Neural cell (in vitro differentiated cells): ENCODE data around the gene WWC2.

Source experiments
- EP300 ChIP-seq: fragments of 450-650 bp; conservative IDR thresholded peaks from 2 replicates; pipeline ENCODE4 v1.6.1; 2014; ENCODE audit warnings: antibody characterized with exemption, mild to moderate bottlenecking, moderate library complexity; ENCODE audit not compliant: poor library complexity, severe bottlenecking
- EZH2 ChIP-seq: fragments of 200-600, 300-800 bp; shearing (Covaris generic), sonication (generic); IDR thresholded peaks from 2 replicates; pipeline ENCODE4 v1.6.1; 2014; ENCODE audit warnings: antibody characterized with exemption, low read length, borderline replicate concordance, mild to moderate bottlenecking; ENCODE audit not compliant: insufficient read depth, poor library complexity, severe bottlenecking
- POLR2AphosphoS5 ChIP-seq: IDR thresholded peaks from 2 replicates; pipeline ENCODE4 v1.6.1; 2012
- RAD21 ChIP-seq: fragments of 450-650 bp; conservative IDR thresholded peaks from 2 replicates; pipeline ENCODE4 v1.6.1; 2014; ENCODE audit warnings: antibody characterized with exemption, mild to moderate bottlenecking, moderate library complexity
- TAF1 ChIP-seq: IDR thresholded peaks from 2 replicates; pipeline ENCODE4 v1.6.1; 2012; ENCODE audit warnings: low read depth
- TF ChIP-seq, protein P1 (sequence below): fragments of 450-650 bp; IDR thresholded peaks from 2 replicates; pipeline ENCODE4 v1.5.1; 2014; ENCODE audit warnings: antibody characterized with exemption, mild to moderate bottlenecking, moderate library complexity; ENCODE audit not compliant: poor library complexity, severe bottlenecking
- TF ChIP-seq, protein P2 (sequence below): IDR thresholded peaks from 2 replicates; pipeline ENCODE4 v1.6.1; 2012; ENCODE audit warnings: borderline replicate concordance

DNA sequence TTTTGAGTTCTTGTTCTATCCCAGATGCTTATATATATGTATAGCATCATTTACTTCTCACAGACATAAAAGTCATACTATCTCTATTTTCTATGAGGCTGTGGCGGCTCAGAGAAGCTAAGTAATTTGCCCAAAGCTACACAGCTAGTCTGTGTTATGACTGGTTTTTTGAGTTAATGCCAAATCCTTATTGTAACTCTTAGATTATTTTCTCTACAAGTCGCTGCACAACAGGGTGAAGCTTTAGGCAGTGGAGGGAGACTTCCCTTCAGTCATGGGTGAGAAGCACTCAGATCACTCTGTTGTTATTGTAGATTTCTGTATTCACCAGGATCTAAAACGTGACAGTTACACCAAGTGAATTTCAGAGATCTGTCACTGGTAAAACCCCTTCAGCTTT lies 48.1 kb downstream of the WWC2 start:
- no peak for TF ChIP-seq EZH2
- no peak for TF ChIP-seq POLR2AphosphoS5
- no peak for TF ChIP-seq EP300
- TF ChIP-seq, protein P1, sequence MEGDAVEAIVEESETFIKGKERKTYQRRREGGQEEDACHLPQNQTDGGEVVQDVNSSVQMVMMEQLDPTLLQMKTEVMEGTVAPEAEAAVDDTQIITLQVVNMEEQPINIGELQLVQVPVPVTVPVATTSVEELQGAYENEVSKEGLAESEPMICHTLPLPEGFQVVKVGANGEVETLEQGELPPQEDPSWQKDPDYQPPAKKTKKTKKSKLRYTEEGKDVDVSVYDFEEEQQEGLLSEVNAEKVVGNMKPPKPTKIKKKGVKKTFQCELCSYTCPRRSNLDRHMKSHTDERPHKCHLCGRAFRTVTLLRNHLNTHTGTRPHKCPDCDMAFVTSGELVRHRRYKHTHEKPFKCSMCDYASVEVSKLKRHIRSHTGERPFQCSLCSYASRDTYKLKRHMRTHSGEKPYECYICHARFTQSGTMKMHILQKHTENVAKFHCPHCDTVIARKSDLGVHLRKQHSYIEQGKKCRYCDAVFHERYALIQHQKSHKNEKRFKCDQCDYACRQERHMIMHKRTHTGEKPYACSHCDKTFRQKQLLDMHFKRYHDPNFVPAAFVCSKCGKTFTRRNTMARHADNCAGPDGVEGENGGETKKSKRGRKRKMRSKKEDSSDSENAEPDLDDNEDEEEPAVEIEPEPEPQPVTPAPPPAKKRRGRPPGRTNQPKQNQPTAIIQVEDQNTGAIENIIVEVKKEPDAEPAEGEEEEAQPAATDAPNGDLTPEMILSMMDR: no peak
- no peak for TF ChIP-seq TAF1
- no peak for TF ChIP-seq RAD21
- TF ChIP-seq, protein P2, sequence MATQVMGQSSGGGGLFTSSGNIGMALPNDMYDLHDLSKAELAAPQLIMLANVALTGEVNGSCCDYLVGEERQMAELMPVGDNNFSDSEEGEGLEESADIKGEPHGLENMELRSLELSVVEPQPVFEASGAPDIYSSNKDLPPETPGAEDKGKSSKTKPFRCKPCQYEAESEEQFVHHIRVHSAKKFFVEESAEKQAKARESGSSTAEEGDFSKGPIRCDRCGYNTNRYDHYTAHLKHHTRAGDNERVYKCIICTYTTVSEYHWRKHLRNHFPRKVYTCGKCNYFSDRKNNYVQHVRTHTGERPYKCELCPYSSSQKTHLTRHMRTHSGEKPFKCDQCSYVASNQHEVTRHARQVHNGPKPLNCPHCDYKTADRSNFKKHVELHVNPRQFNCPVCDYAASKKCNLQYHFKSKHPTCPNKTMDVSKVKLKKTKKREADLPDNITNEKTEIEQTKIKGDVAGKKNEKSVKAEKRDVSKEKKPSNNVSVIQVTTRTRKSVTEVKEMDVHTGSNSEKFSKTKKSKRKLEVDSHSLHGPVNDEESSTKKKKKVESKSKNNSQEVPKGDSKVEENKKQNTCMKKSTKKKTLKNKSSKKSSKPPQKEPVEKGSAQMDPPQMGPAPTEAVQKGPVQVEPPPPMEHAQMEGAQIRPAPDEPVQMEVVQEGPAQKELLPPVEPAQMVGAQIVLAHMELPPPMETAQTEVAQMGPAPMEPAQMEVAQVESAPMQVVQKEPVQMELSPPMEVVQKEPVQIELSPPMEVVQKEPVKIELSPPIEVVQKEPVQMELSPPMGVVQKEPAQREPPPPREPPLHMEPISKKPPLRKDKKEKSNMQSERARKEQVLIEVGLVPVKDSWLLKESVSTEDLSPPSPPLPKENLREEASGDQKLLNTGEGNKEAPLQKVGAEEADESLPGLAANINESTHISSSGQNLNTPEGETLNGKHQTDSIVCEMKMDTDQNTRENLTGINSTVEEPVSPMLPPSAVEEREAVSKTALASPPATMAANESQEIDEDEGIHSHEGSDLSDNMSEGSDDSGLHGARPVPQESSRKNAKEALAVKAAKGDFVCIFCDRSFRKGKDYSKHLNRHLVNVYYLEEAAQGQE: no peak
